ENCODE measurements around the gene IPO5. TPM values are rescaled to one million over a fixed set of nuclear protein-coding genes. Genes with fewer than 3 reads are reported as not detected.

Gene IPO5
- total RNA-seq, 3 donors from 2014 or later = 97.6 to 157 (median 137) TPM

DNA sequence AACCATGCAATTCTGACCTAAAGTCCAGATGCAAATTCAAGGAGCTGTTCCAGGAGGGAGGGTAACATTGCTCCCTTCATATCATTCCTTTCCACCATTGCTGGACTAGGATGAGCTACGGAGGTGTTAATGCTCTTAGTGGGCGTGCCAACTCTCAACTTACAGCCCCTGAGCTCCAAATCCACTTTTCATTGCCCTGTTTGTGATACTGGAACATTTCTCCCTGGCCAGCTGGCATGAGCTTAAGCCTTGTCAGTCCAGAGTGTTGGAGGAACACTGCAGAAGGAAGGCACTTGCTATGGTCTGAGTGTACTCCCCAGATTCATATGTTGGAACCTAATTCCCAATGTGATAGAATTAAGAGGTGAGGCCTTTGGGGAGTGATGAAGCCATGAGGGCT is 119.0 kb downstream of the IPO5 start:
- TF ChIP-seq POLR2AphosphoS5 (IDR thresholded peaks at IDR 0.05) (no peak), POLR2A (IDR thresholded peaks at IDR 0.05) (no peak), CTCF (IDR thresholded peaks at IDR 0.05) (no peak)
- H3K4me1 ChIP-seq = no peaks in the 10 kb centered on the region
- H3K27me3 ChIP-seq = no peaks in the 10 kb centered on the region
- no peaks in the 10 kb centered on the region for H3K9me3 ChIP-seq
- no peak overlapping the region for H3K4me3 ChIP-seq
- DNase-seq (ENCODE audit: low spot score in 2 of 2) = no peak
- intact Hi-C loops (cut with DNase I; ENCODE audit: low total_unique reads) = no loop called here
- H3K36me3 ChIP-seq = no peaks in the 10 kb centered on the region
- H3K27ac ChIP-seq = no peak overlapping the region

Other genes starting within 250 kb of the IPO5 start
- gene FARP1, start 189.4 kb downstream of the IPO5 start, total RNA-seq = 10 to 100 TPM; 29.8 to 97.3 (median 80.1) TPM
- not detected for gene RNF113B, start 223.6 kb downstream of the IPO5 start, total RNA-seq

Data from breast epithelium (tissue), 4 donors.